Measurements from ENCODE around the gene ORM1. TPM values are rescaled to one million over a fixed set of nuclear protein-coding genes. Genes with fewer than 3 reads are reported as not detected.

The ORM1 gene
- total and polyA plus RNA-seq, 2 of the 8 experiments (the other 6 are each of a cell fraction or from before 2014, with no cell fraction given), result 0.32 TPM; not detected in 1

DNA sequence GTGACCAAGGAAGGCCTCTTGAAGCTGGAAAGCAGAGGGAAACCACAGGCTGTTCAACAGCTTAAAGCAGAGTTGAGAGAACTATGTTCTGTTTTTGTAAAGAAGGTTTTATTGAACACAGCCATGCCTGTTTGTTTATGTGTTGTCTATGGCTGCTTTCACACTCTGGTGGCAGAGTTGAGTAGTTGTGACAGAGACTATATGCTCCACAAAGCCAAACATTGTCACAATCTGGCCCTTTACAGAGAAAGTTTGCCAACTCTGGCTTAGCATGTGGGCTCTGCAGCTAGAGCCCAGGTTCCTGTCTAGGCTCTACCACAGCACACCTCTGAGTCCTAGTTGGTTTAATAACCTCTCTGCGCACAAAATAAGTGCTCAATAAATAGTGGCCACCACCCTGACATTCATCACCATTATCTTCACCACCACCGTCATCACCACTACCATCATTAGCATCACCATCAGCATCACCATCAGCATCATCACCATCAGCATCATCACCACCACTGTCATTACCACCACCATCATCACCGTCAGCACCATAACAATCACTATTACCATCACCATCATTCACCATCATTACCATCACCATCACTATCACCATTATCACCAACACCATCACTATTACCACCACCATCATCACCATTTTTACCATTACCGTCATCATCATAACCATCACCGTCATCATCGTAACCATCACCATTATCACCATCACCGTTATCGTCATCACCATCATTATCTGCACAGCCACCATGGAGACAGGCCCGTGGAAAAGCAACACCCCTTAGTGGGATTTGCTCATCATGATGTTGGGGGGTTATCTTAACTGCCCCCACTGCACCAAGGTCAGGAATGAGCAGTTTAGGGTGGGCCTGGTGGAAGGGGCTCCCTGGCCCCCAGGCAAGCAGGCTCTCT lies 46.6 kb downstream of the ORM1 start (continued):
- no peak for TF ChIP-seq TAF7 (optimal IDR thresholded peaks at IDR 0.05; ENCODE audit: borderline replicate concordance, low read depth, low read length)
- TF ChIP-seq BACH1 (IDR thresholded peaks at IDR 0.05; ENCODE audit: low read length), result no peak
- no peak for TF ChIP-seq KDM1A (IDR thresholded peaks at IDR 0.05; ENCODE audit: borderline replicate concordance, low read length)
- TF ChIP-seq EGR1 (IDR thresholded peaks at IDR 0.05; ENCODE audit: borderline replicate concordance, low read depth, low read length), result no peak
- TF ChIP-seq JUN (IDR thresholded peaks at IDR 0.05; ENCODE audit: low read depth, low read length), result no peak
- no peak for TF ChIP-seq SUZ12 (IDR thresholded peaks at IDR 0.05; ENCODE audit: low read length)
- no peak for TF ChIP-seq CBX8 (IDR thresholded peaks at IDR 0.05; ENCODE audit: borderline replicate concordance, low read depth, low read length)
- TF ChIP-seq BRCA1 (IDR thresholded peaks at IDR 0.05; ENCODE audit: low read depth, low read length), result no peak
- TF ChIP-seq SP4 (IDR thresholded peaks at IDR 0.05; ENCODE audit: low read length), result no peak
- TF ChIP-seq TCF12 (IDR thresholded peaks at IDR 0.05; ENCODE audit: low read depth, low read length), result no peak

Data from H1 (cell line).